Fibroblast of lung (primary cell): Measurements from ENCODE around the gene MACO1. TPM values are rescaled to one million over a fixed set of nuclear protein-coding genes. Genes with fewer than 3 reads are reported as not detected.
A peak's percentile ranks its signal among the peaks of the same experiment; 100 is the strongest.

ENCODE experiments used
- DNase-seq, 2 donors: peaks; one replicate each; pipeline versions ENCODE4 v3.0.0 to v3.0.0-alpha.2; 2010; ENCODE audit warnings: low read depth in 2 of 2
- H2AFZ ChIP-seq: 2 replicates; pipeline ENCODE4 v1.5.1; 2012; ENCODE audit warnings: low read length, control low read depth, inconsistent platforms
- H3K27ac ChIP-seq: 2 replicates; pipeline ENCODE4 v1.5.1; 2011; ENCODE audit warnings: low read length, control low read depth; ENCODE audit not compliant: insufficient read depth
- H3K27me3 ChIP-seq: 2 replicates; pipeline ENCODE4 v1.5.1; 2011; ENCODE audit warnings: mild to moderate bottlenecking, low read length; ENCODE audit not compliant: control insufficient read depth, insufficient read depth
- H3K36me3 ChIP-seq: 2 replicates; pipeline ENCODE4 v1.5.1; 2011; ENCODE audit warnings: low read length; ENCODE audit not compliant: control insufficient read depth, insufficient read depth
- H3K4me1 ChIP-seq: 2 replicates; pipeline ENCODE4 v1.5.1; 2011; ENCODE audit warnings: low read length; ENCODE audit not compliant: control insufficient read depth, insufficient read depth; ENCODE audit errors: extremely low read depth
- H3K4me2 ChIP-seq: 2 replicates; pipeline ENCODE4 v1.5.1; 2011; ENCODE audit warnings: low read length, control low read depth; ENCODE audit not compliant: insufficient read depth; ENCODE audit errors: extremely low read depth
- H3K4me3 ChIP-seq, 4 experiments: fragments of 200-600 bp in 1 of 4; sonication (generic) in 1 of 4; replicated peaks in 1 of 4; 2 replicates each; pipeline ENCODE4 v1.5.1; 2011 to 2016; ENCODE audit warnings: low read length in 4 of 4, low read depth in 3 of 4, mild to moderate bottlenecking in 3 of 4, control low read depth in 2 of 4, inconsistent platforms in 1 of 4, mixed read lengths in 1 of 4; ENCODE audit not compliant: insufficient read depth in 1 of 4; ENCODE audit errors: control extremely low read depth in 1 of 4
- H3K79me2 ChIP-seq: 2 replicates; pipeline ENCODE4 v1.5.1; 2012; ENCODE audit warnings: mild to moderate bottlenecking, low read length, inconsistent platforms; ENCODE audit not compliant: control insufficient read depth, insufficient read depth
- H3K9ac ChIP-seq: 2 replicates; pipeline ENCODE4 v1.5.1; 2011; ENCODE audit warnings: mild to moderate bottlenecking, low read length, control low read depth; ENCODE audit not compliant: insufficient read depth
- H3K9me3 ChIP-seq: 2 replicates; pipeline ENCODE4 v1.5.1; 2012; ENCODE audit warnings: low read depth, low read length; ENCODE audit not compliant: control insufficient read depth, insufficient read depth
- H4K20me1 ChIP-seq: 2 replicates; pipeline ENCODE4 v1.5.1; 2011; ENCODE audit warnings: low read length; ENCODE audit not compliant: control insufficient read depth, insufficient read depth; ENCODE audit errors: extremely low read depth
- EZH2 ChIP-seq: IDR thresholded peaks from 2 replicates; pipeline ENCODE4 v1.5.1; 2012; ENCODE audit warnings: low read length, control low read depth, mild to moderate bottlenecking; ENCODE audit errors: missing control alignments
- polyA plus RNA-seq, 2 donors: library from polyadenylated mRNA; depleted of rRNA in 1 of 2; stranded (reverse) in 1 of 2; unstranded in 1 of 2; fragments of >200 nt; gene quantifications; 2 replicates each; pipeline ENCODE4 v1.2.1, GENCODE V29; 2011 to 2012; ENCODE audit warnings: missing spikeins in 1 of 2
- total RNA-seq: library from RNA; depleted of rRNA; stranded (reverse); fragments of >200 nt; gene quantifications from 2 replicates; pipeline ENCODE4 v1.2.1, GENCODE V29; 2014
- TF ChIP-seq, protein P1 (sequence below), 2 donors: IDR thresholded peaks in 1 of 2; conservative IDR thresholded peaks in 1 of 2; 1 replicate in 1 of 2; 2 replicates in 1 of 2; pipeline ENCODE4 v1.5.1; 2011 to 2012; ENCODE audit warnings: low read length in 2 of 2, control low read depth in 1 of 2, inconsistent platforms in 1 of 2, low read depth in 1 of 2, mild to moderate bottlenecking in 1 of 2

MACO1 gene
- total and polyA plus RNA-seq, 2 donors (not counting 1 experiment from before 2014, with no cell fraction given) = 14.2 to 17.5 TPM

DNA sequence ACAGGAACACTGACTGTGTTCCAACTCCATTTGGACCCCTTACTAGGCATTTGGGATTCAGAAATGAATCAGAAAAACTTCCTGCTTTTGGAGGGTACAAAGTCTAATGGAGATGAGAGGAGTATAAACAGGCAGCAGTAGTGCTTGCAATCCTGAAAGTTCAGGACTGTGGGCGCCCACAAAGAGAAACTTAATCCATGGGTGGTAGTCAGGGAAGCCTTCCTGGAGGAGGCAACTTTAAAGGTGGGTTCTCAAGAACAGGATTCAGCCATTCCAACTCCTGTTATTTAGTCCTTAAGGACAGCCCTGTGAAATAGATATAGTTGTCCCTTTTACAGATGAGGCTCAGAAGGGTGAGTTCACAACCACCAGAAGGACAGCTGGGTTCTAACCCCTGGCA, 110.7 kb downstream of the MACO1 start:
- Histone ChIP-seq H3K79me2 (no peaks in the 10 kb centered on the region), H3K36me3 (no peaks in the 10 kb centered on the region), H3K9ac (no peak overlapping the region), H3K27ac (no peak overlapping the region), H3K9me3 (no peaks in the 10 kb centered on the region), H3K4me1 (peaks cover 3% of the 10 kb centered on the region), H3K27me3 (peaks cover 8% of the 10 kb centered on the region), H3K4me2 (no peak overlapping the region), H4K20me1 (no peaks in the 10 kb centered on the region), H3K4me3 (no peak overlapping the region), H2AFZ (no peak overlapping the region)
- TF ChIP-seq, protein P1, sequence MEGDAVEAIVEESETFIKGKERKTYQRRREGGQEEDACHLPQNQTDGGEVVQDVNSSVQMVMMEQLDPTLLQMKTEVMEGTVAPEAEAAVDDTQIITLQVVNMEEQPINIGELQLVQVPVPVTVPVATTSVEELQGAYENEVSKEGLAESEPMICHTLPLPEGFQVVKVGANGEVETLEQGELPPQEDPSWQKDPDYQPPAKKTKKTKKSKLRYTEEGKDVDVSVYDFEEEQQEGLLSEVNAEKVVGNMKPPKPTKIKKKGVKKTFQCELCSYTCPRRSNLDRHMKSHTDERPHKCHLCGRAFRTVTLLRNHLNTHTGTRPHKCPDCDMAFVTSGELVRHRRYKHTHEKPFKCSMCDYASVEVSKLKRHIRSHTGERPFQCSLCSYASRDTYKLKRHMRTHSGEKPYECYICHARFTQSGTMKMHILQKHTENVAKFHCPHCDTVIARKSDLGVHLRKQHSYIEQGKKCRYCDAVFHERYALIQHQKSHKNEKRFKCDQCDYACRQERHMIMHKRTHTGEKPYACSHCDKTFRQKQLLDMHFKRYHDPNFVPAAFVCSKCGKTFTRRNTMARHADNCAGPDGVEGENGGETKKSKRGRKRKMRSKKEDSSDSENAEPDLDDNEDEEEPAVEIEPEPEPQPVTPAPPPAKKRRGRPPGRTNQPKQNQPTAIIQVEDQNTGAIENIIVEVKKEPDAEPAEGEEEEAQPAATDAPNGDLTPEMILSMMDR (conservative IDR thresholded peaks at IDR 0.05 in 1 of 2, IDR thresholded peaks at IDR 0.05 in 1 of 2; ENCODE audit: low read depth in 1 of 2, low read length in 2 of 2) = no peak
- no peak for TF ChIP-seq EZH2
- no peak for DNase-seq

DNA sequence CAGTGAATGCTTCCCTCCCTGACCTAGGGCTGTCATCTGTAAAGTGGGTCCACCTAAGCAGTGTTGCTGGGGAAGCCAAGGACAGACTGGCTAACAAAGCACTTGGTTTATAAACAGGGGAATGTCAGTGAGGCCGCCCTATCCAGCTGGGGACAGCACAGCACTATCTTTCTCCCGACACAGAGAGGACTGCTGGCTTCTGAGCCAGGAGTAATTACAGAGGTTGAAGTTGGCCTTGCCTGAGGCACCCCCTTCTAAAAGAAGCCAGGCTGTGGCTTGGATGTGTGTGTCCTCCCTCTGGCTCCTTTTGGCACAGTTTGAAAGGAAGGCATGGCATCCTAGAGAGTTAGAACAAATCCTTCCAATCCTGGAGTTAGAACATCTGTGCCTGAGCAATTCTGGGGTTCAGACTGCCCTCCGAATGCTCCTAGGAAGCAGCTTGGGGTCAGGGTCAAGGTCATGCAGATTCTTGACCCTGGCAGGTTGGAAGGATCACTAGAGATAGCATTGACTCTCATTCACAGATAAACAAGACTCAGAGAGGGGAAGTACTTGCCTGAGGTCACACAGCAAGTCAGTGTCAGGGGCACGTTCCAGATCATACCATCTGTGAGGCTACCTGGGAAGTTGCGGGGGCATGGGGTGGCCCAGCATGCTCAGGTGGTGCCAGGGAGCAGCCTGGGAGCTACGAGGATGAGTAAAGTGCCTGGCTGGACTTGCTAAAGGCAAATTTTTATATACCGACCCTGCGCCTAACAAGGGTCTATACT, 111.4 kb downstream of the MACO1 start:
- Histone ChIP-seq H2AFZ (no peak overlapping the region), H3K9me3 (no peaks in the 10 kb centered on the region), H4K20me1 (no peaks in the 10 kb centered on the region), H3K4me1 (peaks cover 3% of the 10 kb centered on the region), H3K9ac (no peak overlapping the region), H3K27ac (no peak overlapping the region), H3K27me3 (peaks cover 7% of the 10 kb centered on the region), H3K4me3 (no peak overlapping the region), H3K79me2 (no peaks in the 10 kb centered on the region), H3K4me2 (no peak overlapping the region), H3K36me3 (no peaks in the 10 kb centered on the region)
- TF ChIP-seq, protein P1 (conservative IDR thresholded peaks at IDR 0.05 in 1 of 2, IDR thresholded peaks at IDR 0.05 in 1 of 2; ENCODE audit: low read depth in 1 of 2, low read length in 2 of 2) = no peak
- TF ChIP-seq EZH2 = no peak
- no peak for DNase-seq

DNA sequence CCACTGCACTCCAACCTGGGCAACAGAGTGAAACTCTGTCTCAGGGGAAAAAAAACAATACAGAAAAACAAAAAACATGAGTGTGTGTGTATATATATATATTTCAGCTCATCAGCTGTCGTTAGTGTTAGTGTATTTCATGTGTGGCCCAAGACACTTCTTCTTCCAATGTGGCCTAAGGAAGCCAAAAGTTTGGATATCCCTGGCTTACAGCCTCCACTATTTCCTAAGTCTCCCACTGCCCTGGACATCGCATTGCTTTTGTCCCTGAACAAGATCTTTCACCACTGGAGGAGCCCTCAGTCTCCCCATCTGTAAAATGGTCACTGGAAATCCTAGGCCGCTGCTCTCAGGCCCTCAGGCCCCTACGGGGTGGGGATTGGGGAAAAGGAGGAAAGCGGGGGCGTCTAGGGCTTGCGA, 112.3 kb downstream of the MACO1 start:
- no peak overlapping the region for H3K27ac ChIP-seq
- H3K79me2 ChIP-seq = no peaks in the 10 kb centered on the region
- no peaks in the 10 kb centered on the region for H3K9me3 ChIP-seq
- H4K20me1 ChIP-seq = no peaks in the 10 kb centered on the region
- H3K4me2 ChIP-seq = peak overlapping the region; percentile 48
- H3K27me3 ChIP-seq = peaks cover 2% of the 10 kb centered on the region
- TF ChIP-seq, protein P1 (conservative IDR thresholded peaks at IDR 0.05 in 1 of 2, IDR thresholded peaks at IDR 0.05 in 1 of 2; ENCODE audit: low read depth in 1 of 2, low read length in 2 of 2) = no peak
- no peak for TF ChIP-seq EZH2
- no peak for DNase-seq
- no peaks in the 10 kb centered on the region for H3K36me3 ChIP-seq
- no peak overlapping the region for H2AFZ ChIP-seq
- no peak overlapping the region for H3K9ac ChIP-seq
- H3K4me1 ChIP-seq = peaks cover 3% of the 10 kb centered on the region
- H3K4me3 ChIP-seq = peak overlapping the region in 2 of 4 experiments; percentile 5 to 80
